Activated T-cell treated with anti-CD3 and anti-CD28 coated beads, Interleukin-2, amount 50 U/mL, for 72 hours (primary cell): ENCODE results near the gene APBA1. TPM values are rescaled to one million over a fixed set of nuclear protein-coding genes. Genes with fewer than 3 reads are reported as not detected.
A peak's percentile ranks its signal among the peaks of the same experiment; 100 is the strongest.
"Not testable (repeated sequence)": the region's sequence is repeated elsewhere in the genome, so short reads cannot be mapped to it uniquely, and the experiment has no call there.

ENCODE experiments used
- ATAC-seq, 2 donors: fragments of 150-1000 bp; cut with Tn5 transposase; replicated peaks in 1 of 2; 2 replicates each; pipeline ENCODE4 v1.10.0; 2021; ENCODE audit warnings: moderate library complexity in 2 of 2, mild to moderate bottlenecking in 1 of 2
- DNase-seq, 2 donors: peaks; one replicate each; pipeline ENCODE4 v3.0.0; 2021 to 2022; ENCODE audit warnings: mixed read lengths in 1 of 2
- H3K27ac Mint-ChIP-seq: one replicate; pipeline ENCODE4 v1.8.0; 2022; ENCODE audit warnings: mild to moderate bottlenecking, moderate library complexity, mixed read lengths
- H3K27me3 Mint-ChIP-seq: one replicate; pipeline ENCODE4 v1.8.0; 2022; ENCODE audit warnings: low read depth, mixed read lengths
- H3K36me3 Mint-ChIP-seq, 2 donors: one replicate each; pipeline ENCODE4 v1.8.0; 2022; ENCODE audit warnings: mixed read lengths in 2 of 2, mild to moderate bottlenecking in 1 of 2; ENCODE audit not compliant: insufficient read depth in 2 of 2
- H3K4me1 Mint-ChIP-seq: one replicate; pipeline ENCODE4 v1.8.0; 2022; ENCODE audit warnings: low read depth, mixed read lengths
- H3K4me3 Mint-ChIP-seq, 2 donors: one replicate each; pipeline ENCODE4 v1.8.0; 2022; ENCODE audit warnings: mild to moderate bottlenecking in 2 of 2, mixed read lengths in 2 of 2, moderate library complexity in 2 of 2
- H3K9me3 Mint-ChIP-seq, 2 donors: one replicate each; pipeline ENCODE4 v1.8.0; 2022; ENCODE audit warnings: mixed read lengths in 2 of 2
- total RNA-seq, 2 donors: library from RNA; stranded (reverse); gene quantifications; one replicate each; pipeline ENCODE4 v1.2.3, GENCODE V29; 2022

The APBA1 gene
- total RNA-seq, 2 donors from 2014 or later: 0.74 to 1.2 TPM

DNA sequence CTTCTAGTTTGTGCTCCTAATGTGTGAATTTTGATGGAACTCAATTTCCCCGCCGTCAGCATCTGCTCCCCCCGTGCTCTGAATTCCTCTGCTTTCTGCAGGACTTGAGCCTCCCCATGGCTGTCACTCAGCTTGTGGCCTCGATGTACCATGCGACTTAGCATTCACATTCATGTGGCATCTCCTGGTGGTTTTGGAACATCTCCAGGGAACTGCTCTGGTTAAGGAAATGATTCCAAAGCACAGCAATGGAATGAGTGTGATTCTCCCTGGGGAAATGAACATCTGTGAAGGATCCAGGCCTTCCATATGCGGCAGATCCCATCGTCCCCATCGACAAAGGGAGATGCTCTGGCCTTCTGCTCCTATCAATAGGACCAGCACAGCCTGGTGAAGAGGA lies 228.2 kb downstream of the APBA1 start:
- no peak for DNase-seq
- Mint-ChIP-seq H3K4me3 (no peak overlapping the region), H3K27ac (no peak overlapping the region), H3K27me3 (peaks cover 6% of the 10 kb centered on the region), H3K36me3 (peaks cover 0 to 2% of the 10 kb centered on the region in 2 donors), H3K4me1 (peaks cover 13% of the 10 kb centered on the region), H3K9me3 (no peaks in the 10 kb centered on the region)
- ATAC-seq: no peak

DNA sequence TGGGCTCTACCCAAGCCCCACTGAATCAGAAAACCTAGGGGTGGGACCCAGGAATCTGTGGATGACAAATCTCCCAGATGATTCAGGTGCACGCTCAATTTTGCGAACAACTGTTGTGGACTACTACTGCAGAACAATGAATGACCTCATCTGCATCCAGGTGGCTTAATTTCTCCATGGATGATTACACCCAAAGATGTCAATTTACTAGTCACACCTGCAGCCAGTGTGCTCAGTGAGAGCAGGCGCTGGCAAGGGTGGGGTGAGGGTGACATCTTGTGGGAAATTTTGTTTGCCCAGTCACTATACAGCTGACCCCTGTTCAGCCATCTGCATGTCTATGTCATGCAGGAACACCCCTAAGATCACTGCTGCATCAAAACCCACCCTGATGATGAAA lies 229.0 kb downstream of the APBA1 start:
- peaks cover 6% of the 10 kb centered on the region for H3K27me3 Mint-ChIP-seq
- H3K4me3 Mint-ChIP-seq: no peak overlapping the region
- peaks cover 13% of the 10 kb centered on the region for H3K4me1 Mint-ChIP-seq
- no peak for DNase-seq
- no peak for ATAC-seq
- H3K9me3 Mint-ChIP-seq: no peaks in the 10 kb centered on the region
- peaks cover 0 to 2% of the 10 kb centered on the region in 2 donors for H3K36me3 Mint-ChIP-seq
- H3K27ac Mint-ChIP-seq: no peak overlapping the region

DNA sequence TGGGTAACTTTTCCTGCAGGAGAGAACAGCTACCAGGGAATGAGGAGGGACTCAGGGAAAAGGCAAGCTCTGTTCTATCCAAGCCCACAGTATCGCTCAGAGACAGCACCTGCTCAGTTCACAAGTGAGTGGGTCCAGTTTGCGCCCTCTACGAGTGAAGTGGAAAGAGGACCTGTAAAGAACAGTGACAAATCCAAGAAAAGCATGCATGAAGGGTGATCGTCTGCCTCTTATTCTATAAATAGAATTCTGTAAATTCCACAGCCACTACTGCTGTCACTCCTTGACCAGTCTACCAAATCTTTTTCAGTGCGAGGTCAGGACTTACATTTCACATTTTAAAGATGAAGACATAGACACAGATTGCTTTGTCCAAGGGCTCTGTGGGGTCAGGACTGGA lies 229.7 kb downstream of the APBA1 start:
- DNase-seq (no peak), ATAC-seq (no peak)
- Mint-ChIP-seq H3K27ac (no peak overlapping the region), H3K4me1 (peaks cover 13% of the 10 kb centered on the region), H3K9me3 (no peaks in the 10 kb centered on the region), H3K4me3 (no peak overlapping the region), H3K27me3 (peaks cover 6% of the 10 kb centered on the region), H3K36me3 (peaks cover 0 to 2% of the 10 kb centered on the region in 2 donors)

DNA sequence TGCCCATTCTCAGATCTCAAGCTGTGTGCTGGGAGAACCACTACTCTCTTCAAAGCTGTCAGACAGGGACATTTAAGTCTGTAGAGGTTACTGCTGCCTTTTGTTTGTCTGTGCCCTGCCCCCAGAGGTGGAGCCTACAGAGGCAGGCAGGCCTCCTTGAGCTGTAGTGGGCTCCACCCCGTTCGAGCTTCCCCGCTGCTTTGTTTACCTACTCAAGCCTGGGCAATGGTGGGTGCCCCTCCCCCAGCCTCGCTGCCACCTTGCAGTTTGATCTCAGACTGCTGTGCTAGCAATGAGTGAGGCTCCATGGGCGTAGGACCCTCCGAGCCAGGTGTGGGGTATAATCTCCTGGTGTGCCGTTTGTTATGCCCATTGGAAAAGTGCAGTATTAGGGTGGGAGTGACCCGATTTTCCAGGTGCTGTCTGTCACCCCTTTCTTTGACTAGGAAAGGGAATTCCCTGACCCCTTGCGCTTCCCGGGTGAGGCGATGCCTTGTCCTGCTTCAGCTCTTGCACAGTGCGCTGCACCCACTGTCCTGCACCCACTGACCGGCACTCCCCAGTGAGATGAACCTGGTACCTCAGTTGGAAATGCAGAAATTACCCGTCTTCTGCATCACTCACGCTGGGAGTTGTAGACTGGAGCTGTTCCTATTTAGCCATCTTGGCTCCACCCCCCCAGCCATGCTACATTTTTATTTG lies 231.8 kb downstream of the APBA1 start:
- H3K27me3 Mint-ChIP-seq, ATAC-seq, H3K9me3 Mint-ChIP-seq, DNase-seq, H3K27ac Mint-ChIP-seq, H3K36me3 Mint-ChIP-seq, H3K4me1 Mint-ChIP-seq: not testable (repeated sequence)
- peak overlapping the region; percentile 27 to 66 for H3K4me3 Mint-ChIP-seq

DNA sequence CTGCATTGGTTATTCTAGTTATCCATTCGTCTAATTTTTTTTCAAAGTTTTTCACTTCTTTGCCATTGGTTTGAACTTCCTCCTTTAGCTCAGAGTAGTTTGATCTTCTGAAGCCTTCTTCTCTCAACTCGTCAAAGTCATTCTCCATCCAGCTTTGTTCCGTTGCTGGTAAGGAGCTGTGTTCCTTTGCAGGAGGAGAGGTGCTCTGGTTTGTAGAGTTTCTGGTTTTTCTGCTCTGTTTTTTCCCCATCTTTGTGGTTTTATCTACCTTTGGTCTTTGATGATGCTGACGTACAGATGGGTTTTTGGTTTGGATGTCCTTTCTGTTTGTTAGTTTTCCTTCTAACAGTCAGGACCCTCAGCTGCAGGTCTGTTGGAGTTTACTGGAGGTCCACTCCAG lies 232.5 kb downstream of the APBA1 start:
- ATAC-seq, H3K27me3 Mint-ChIP-seq, H3K9me3 Mint-ChIP-seq, H3K4me1 Mint-ChIP-seq, DNase-seq, H3K36me3 Mint-ChIP-seq: not testable (repeated sequence)
- H3K27ac Mint-ChIP-seq: peak overlapping the region; percentile 20
- peak overlapping the region; percentile 27 to 66 for H3K4me3 Mint-ChIP-seq

DNA sequence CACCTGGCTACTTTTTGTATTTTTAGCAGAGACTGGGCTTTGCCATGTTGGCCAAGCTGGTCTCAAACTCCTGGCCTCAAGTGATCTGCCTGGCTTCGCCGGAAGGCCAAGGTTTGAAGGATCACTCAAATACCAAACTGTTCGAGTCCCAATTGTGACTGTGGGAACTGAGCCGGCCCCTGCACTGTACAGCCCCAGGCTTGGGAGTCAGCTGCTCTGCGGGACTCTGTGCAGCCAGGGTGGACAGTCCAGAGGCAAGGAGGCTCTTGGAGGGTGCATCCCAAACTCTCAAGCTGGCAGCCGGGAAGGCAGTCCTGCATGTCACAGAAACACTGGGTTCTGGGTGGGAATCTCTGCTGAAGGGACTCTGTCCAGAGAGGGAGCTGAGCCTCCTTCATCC lies 238.2 kb downstream of the APBA1 start:
- Mint-ChIP-seq H3K4me1 (no peaks in the 10 kb centered on the region), H3K27me3 (no peaks in the 10 kb centered on the region), H3K9me3 (no peaks in the 10 kb centered on the region), H3K27ac (no peak overlapping the region), H3K36me3 (peaks cover 0 to 1% of the 10 kb centered on the region in 2 donors), H3K4me3 (no peak overlapping the region)
- ATAC-seq: no peak
- no peak for DNase-seq

DNA sequence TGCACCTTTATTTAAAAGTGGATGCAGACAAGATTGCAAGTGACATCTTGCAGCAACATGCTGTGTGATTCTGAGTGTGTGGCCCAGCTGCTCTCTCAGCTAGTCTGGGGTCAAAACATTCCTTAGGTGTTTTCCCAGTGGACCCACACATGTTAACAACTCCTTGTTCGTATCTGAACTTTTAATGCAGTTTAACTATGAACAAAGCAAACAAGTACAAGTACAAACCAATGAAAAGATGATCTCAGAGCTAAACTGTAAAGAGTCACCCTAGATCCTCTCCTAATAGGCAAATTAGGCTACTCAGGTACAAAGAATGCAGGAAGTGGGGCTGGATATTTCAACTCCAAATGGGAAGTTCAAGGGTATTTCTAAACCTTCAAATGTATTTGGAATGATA lies 238.8 kb downstream of the APBA1 start:
- ATAC-seq (no peak), DNase-seq (no peak)
- Mint-ChIP-seq H3K27ac (no peak overlapping the region), H3K4me3 (no peak overlapping the region), H3K27me3 (no peaks in the 10 kb centered on the region), H3K36me3 (peaks cover 0 to 1% of the 10 kb centered on the region in 2 donors), H3K9me3 (no peaks in the 10 kb centered on the region), H3K4me1 (no peaks in the 10 kb centered on the region)

DNA sequence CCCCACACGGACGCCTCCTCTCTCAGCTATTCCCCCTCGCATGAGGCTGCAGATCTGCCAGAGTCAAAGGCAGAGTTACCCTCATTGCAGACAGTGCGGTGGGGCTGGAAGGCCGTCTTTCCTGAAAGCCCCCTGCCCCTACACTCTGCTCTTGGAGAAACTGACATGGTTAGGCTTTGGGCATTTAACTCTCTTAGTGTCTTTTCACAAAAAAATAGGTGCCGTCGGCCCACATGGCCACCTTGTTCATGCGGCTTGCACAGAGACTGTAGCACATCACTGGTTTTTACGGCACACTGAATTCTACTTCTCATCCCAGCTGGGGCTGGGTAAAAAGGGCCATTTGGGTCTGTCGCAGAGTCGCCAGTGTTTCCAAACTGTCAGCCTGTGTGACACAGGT lies 239.5 kb downstream of the APBA1 start:
- H3K27me3 Mint-ChIP-seq: no peaks in the 10 kb centered on the region
- H3K4me3 Mint-ChIP-seq: no peak overlapping the region
- no peaks in the 10 kb centered on the region for H3K9me3 Mint-ChIP-seq
- no peaks in the 10 kb centered on the region for H3K4me1 Mint-ChIP-seq
- no peak overlapping the region for H3K27ac Mint-ChIP-seq
- peaks cover 0 to 1% of the 10 kb centered on the region in 2 donors for H3K36me3 Mint-ChIP-seq
- ATAC-seq (no peak), DNase-seq (no peak)

DNA sequence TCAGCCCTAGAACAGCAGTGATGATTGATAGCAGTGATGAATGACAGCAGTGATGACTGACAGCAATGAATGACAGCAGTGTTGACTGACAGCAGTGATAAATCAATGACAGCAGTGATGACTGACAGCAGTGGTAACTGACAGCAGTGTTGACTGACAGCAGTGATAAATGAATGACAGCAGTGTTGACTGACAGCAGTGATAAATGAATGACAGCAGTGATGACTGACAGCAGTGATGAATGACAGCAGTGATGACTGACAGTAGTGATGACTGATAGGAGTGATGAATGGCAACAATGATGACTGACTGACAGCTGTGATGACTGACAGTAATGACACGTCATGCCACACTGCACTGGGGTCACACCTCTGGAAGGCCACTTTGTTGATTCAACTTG lies 240.4 kb downstream of the APBA1 start:
- ATAC-seq: peak; percentile 43 to 69
- Mint-ChIP-seq H3K9me3 (no peaks in the 10 kb centered on the region), H3K27ac (no peak overlapping the region), H3K4me1 (no peaks in the 10 kb centered on the region), H3K27me3 (no peaks in the 10 kb centered on the region), H3K36me3 (peaks cover 0 to 1% of the 10 kb centered on the region in 2 donors), H3K4me3 (no peak overlapping the region)
- no peak for DNase-seq

DNA sequence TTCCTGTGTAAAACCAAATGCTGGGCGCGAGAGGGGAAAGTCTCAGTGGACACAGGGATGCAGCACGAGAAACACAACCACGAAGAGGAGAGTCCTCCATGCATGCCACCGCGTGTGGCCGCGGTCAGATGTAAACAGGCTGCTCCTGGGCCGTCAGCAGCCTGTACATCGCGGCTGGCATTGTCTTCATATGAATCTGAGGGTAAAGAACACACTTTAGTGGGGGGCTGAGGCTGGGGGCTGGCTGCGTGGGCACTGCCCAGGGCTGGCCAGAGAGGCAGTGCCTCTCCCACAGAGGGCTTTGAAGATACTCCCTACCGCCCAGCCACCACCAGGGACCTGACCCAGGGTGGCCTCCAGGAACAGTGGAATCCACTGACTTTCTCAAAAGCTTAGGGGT lies 241.0 kb downstream of the APBA1 start:
- no peaks in the 10 kb centered on the region for H3K4me1 Mint-ChIP-seq
- no peaks in the 10 kb centered on the region for H3K9me3 Mint-ChIP-seq
- H3K4me3 Mint-ChIP-seq: no peak overlapping the region
- H3K36me3 Mint-ChIP-seq: peaks cover 0 to 1% of the 10 kb centered on the region in 2 donors
- ATAC-seq (no peak), DNase-seq (no peak)
- no peak overlapping the region for H3K27ac Mint-ChIP-seq
- H3K27me3 Mint-ChIP-seq: no peaks in the 10 kb centered on the region

DNA sequence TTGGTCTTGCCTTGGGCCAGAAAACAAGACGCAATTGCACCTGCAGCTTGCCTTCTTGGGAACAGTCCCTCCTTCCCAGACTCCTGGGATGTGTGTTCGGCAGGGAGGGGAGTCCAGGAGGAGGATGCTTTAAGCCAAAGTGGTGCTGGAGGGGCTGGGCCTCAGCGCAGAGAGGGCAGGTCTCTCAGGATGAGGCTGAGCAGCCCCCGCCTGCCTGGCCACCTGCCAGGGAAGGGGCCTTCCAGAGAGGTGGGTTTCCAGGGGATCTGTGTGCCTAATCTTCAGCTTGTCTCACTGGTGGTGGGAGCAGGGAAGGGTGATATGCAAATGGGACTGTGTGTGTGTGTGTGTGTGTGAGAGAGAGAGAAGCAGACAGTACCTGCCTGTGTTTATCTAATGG lies 242.0 kb downstream of the APBA1 start:
- Mint-ChIP-seq H3K27me3 (no peaks in the 10 kb centered on the region), H3K36me3 (no peaks in the 10 kb centered on the region), H3K27ac (no peak overlapping the region), H3K4me3 (no peak overlapping the region), H3K9me3 (no peaks in the 10 kb centered on the region), H3K4me1 (no peaks in the 10 kb centered on the region)
- DNase-seq (no peak), ATAC-seq (no peak)

DNA sequence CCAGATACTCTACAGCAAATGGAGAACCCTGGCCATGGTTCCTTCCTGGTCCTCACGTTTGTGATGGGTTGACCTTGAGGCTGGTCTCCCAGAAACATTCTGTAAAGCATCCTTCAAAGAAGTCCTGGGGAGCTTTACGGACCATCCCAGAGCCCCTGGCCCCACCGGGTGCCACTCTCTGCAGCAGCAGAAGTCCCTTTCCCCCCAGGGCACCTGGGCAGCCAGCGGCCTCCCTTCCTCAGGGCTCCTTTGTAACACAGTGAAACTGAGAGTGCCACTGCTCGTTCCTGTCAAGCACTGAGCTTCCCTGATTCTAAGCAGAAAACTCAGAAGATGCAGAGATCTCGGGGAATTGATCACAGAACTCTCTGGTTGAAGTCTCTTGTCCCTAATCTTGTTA lies 242.9 kb downstream of the APBA1 start:
- no peaks in the 10 kb centered on the region for H3K9me3 Mint-ChIP-seq
- H3K27me3 Mint-ChIP-seq: no peaks in the 10 kb centered on the region
- H3K36me3 Mint-ChIP-seq: no peaks in the 10 kb centered on the region
- no peaks in the 10 kb centered on the region for H3K4me1 Mint-ChIP-seq
- DNase-seq (no peak), ATAC-seq (no peak)
- H3K27ac Mint-ChIP-seq: no peak overlapping the region
- no peak overlapping the region for H3K4me3 Mint-ChIP-seq

DNA sequence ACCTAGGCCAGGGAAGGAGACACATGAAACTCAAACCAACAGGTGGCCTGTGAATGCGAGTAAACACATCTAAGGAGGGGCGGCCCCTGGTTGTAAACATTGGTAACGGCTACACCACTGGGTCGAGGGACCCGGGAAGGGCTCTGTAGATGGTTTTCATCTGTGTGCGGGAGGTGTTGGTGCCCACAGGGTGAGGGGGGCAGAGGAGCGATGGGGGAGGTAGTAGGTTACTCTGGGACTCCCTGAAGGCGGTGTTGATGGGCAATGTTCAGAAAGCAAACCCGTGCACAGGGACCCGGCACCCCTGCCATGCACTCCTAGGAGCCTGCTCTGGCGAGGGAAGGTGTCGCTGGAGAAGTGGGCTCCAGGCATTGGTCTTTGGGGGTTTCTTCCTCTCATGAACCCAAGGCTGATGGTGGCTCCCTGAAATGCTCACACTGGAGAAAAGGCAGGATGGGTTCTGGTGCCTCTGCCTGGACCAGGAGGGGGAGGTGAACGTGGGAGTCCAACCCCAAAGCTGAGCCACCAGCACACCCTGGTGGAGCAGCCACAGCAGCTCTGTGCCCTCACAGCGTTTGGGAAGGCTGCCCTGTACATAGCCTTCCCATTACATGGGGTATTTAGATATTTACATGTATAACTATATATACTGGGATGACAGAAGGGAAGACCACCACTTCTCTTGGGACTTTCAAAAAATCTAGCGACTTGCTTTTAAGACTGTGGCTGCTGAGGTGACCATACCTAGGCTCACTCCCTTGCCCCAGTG lies 244.0 kb downstream of the APBA1 start:
- H3K36me3 Mint-ChIP-seq: no peaks in the 10 kb centered on the region
- H3K27ac Mint-ChIP-seq: no peak overlapping the region
- DNase-seq: no peak
- no peaks in the 10 kb centered on the region for H3K4me1 Mint-ChIP-seq
- no peaks in the 10 kb centered on the region for H3K9me3 Mint-ChIP-seq
- no peak overlapping the region for H3K4me3 Mint-ChIP-seq
- no peaks in the 10 kb centered on the region for H3K27me3 Mint-ChIP-seq
- ATAC-seq: no peak

DNA sequence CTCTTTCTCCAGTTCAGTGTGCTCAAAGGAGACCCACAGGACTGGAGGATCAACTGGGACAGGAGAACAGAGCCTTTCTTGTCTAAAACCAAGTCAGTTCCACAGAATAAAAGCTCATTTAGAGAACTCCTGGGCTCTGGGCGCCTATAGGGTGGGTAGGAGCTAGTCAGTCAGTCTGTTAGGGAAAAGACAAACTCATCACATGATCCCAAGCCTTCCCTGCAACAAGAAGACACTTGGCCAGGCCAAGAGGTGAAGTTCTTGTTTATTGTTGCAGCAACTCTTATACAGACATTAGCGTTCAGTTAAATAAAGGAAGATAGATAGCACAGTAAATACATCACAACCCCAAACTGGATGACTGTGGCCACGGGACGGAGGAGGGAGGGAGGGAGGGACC lies 244.9 kb downstream of the APBA1 start:
- no peak for ATAC-seq
- Mint-ChIP-seq H3K4me3 (no peak overlapping the region), H3K4me1 (no peaks in the 10 kb centered on the region), H3K36me3 (no peaks in the 10 kb centered on the region), H3K9me3 (no peaks in the 10 kb centered on the region), H3K27me3 (no peaks in the 10 kb centered on the region), H3K27ac (no peak overlapping the region)
- no peak for DNase-seq
